ENCODE results near the gene GPC4.

DNA sequence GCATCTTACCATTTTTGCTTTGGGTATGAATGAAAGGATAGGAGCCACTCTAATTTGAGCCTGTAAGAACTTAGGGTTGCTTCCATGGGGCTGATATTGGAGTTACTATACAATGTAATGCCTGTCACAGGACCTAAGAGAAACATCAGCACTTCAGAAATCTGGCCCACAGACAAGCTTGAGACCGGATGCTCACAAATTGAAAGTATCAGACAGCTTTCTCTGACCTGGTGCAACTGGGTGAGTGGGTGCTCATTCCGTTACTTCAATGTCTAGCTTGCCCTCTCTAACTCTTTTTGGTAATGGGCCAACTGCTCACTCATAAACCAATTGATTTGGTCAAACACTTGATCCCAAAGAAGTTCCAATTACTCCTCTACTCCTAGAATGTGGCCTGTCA lies 62.1 kb downstream of the GPC4 start:
- TF ChIP-seq CTCF (IDR thresholded peaks at IDR 0.05) (no peak), POLR2A (IDR thresholded peaks at IDR 0.05) (no peak)

All from thyroid gland (tissue), 4 donors.